ENCODE measurements around the gene ZMYND8.

DNA sequence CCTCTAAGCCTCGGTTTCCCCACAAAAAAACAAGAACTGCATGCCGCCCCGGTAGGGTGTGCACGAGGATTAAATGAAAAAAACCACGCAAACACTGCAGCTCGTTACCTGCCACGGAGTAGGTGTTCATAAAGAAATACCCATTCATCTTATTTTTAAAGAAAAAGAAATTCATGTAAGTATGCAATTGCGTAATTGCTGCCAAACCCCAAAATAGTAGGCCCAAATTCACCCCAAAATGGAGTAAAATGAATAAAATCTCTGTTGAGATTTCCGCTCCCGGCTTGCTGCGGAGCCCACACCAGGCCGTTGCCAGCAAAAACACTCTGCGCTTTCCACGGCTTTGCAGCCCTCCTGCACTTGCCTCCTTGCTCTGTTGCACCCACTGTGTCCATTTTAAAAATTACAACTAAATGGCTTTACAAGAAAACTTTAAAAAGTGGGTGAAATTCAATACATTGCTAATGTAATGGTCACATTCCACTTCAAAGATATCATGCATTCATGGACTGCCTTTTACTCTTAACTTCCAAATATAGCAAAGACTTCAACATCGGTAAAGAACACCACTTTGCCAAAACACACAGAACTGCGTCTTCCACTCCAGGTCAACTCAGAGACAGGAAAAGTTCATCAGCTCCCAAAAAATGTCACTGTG lies 125.0 kb downstream of the ZMYND8 start:
- TF ChIP-seq, protein P1, sequence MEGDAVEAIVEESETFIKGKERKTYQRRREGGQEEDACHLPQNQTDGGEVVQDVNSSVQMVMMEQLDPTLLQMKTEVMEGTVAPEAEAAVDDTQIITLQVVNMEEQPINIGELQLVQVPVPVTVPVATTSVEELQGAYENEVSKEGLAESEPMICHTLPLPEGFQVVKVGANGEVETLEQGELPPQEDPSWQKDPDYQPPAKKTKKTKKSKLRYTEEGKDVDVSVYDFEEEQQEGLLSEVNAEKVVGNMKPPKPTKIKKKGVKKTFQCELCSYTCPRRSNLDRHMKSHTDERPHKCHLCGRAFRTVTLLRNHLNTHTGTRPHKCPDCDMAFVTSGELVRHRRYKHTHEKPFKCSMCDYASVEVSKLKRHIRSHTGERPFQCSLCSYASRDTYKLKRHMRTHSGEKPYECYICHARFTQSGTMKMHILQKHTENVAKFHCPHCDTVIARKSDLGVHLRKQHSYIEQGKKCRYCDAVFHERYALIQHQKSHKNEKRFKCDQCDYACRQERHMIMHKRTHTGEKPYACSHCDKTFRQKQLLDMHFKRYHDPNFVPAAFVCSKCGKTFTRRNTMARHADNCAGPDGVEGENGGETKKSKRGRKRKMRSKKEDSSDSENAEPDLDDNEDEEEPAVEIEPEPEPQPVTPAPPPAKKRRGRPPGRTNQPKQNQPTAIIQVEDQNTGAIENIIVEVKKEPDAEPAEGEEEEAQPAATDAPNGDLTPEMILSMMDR (conservative IDR thresholded peaks at IDR 0.05; ENCODE audit: low read depth, low read length): peak; percentile 28
- TF ChIP-seq MAFK (IDR thresholded peaks at IDR 0.05; ENCODE audit: low read depth, low read length) (no peak), NFE2L2 (IDR thresholded peaks at IDR 0.05; ENCODE audit: low read depth, low read length) (no peak), RFX5 (IDR thresholded peaks at IDR 0.05; ENCODE audit: low read depth, low read length) (no peak), RAD21 (IDR thresholded peaks at IDR 0.05; ENCODE audit: low read length) (peak; percentile 16; the same call in 1 of the 2 replicates), POLR2A (IDR thresholded peaks at IDR 0.05; ENCODE audit: low read depth, low read length) (no peak), CHD1 (IDR thresholded peaks at IDR 0.05; ENCODE audit: low read depth, low read length) (no peak), MAZ (IDR thresholded peaks at IDR 0.05; ENCODE audit: borderline replicate concordance, low read depth, low read length) (no peak)
- TF ChIP-seq, protein P2, sequence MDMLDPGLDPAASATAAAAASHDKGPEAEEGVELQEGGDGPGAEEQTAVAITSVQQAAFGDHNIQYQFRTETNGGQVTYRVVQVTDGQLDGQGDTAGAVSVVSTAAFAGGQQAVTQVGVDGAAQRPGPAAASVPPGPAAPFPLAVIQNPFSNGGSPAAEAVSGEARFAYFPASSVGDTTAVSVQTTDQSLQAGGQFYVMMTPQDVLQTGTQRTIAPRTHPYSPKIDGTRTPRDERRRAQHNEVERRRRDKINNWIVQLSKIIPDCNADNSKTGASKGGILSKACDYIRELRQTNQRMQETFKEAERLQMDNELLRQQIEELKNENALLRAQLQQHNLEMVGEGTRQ (IDR thresholded peaks at IDR 0.05; ENCODE audit: low read depth, low read length): no peak
- TF ChIP-seq, protein P3, sequence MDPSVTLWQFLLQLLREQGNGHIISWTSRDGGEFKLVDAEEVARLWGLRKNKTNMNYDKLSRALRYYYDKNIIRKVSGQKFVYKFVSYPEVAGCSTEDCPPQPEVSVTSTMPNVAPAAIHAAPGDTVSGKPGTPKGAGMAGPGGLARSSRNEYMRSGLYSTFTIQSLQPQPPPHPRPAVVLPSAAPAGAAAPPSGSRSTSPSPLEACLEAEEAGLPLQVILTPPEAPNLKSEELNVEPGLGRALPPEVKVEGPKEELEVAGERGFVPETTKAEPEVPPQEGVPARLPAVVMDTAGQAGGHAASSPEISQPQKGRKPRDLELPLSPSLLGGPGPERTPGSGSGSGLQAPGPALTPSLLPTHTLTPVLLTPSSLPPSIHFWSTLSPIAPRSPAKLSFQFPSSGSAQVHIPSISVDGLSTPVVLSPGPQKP (IDR thresholded peaks at IDR 0.05; ENCODE audit: borderline replicate concordance, low read depth, low read length): no peak

Data from IMR-90 (cell line).